Upper lobe of left lung (tissue), 6 donors: ENCODE measurements around the gene SPRR5. TPM values are rescaled to one million over a fixed set of nuclear protein-coding genes. Genes with fewer than 3 reads are reported as not detected.

Experiments used
- ATAC-seq, 2 donors: fragments of 200-7000 bp; cut with Tn5 transposase; one replicate each; pipeline ENCODE4 v1.9.1; 2022; ENCODE audit warnings: mild to moderate bottlenecking in 2 of 2, moderate library complexity in 2 of 2; ENCODE audit not compliant: low FRiP score in 2 of 2
- DNase-seq, 2 donors: peaks; one replicate each; pipeline ENCODE4 v3.0.0-alpha.2; 2019 to 2020
- H3K27ac ChIP-seq, 4 donors: fragments of 200-600 bp; sonication (generic); one replicate each; pipeline ENCODE4 v1.5.1; 2016 to 2019
- H3K27me3 ChIP-seq, 4 donors: fragments of 200-600 bp; sonication (generic); one replicate each; pipeline ENCODE4 v1.5.1; 2017 to 2019
- H3K36me3 ChIP-seq, 4 donors: fragments of 200-600 bp; sonication (generic); one replicate each; pipeline ENCODE4 v1.5.1; 2016 to 2019
- H3K4me1 ChIP-seq, 4 donors: fragments of 200-600 bp; sonication (generic); one replicate each; pipeline ENCODE4 v1.5.1; 2018 to 2019
- H3K4me3 ChIP-seq, 4 donors: fragments of 200-600 bp; sonication (generic); one replicate each; pipeline ENCODE4 v1.5.1; 2017 to 2019; ENCODE audit warnings: mild to moderate bottlenecking in 2 of 4, moderate library complexity in 1 of 4
- H3K9me3 ChIP-seq, 4 donors: fragments of 200-600 bp; sonication (generic); one replicate each; pipeline ENCODE4 v1.5.1; 2018 to 2019
- EP300 ChIP-seq, 4 donors: sonication (generic); formaldehyde crosslinking; IDR thresholded peaks; one replicate each; pipeline ENCODE4 v1.5.1; 2017; ENCODE audit warnings: antibody characterized with exemption in 4 of 4, control low read depth in 2 of 4
- POLR2A ChIP-seq, 4 donors: fragments of 450-650 bp; IDR thresholded peaks; one replicate each; pipeline ENCODE4 v1.5.1; 2016 to 2017; ENCODE audit warnings: antibody characterized with exemption in 4 of 4, mild to moderate bottlenecking in 2 of 4
- POLR2AphosphoS5 ChIP-seq, 2 donors: sonication (generic); formaldehyde crosslinking; IDR thresholded peaks; one replicate each; pipeline ENCODE4 v1.5.1; 2017; ENCODE audit warnings: antibody characterized with exemption in 2 of 2
- WGBS, 2 donors: methylation state at CpG; one replicate each; pipeline ENCODE4 v1.1.5; 2017 to 2018; 5-methylcytosine and 5-hydroxymethylcytosine counted together
- total RNA-seq, 6 donors: library from RNA; depleted of rRNA in 4 of 6; stranded (reverse); fragments of >200 nt in 4 of 6; gene quantifications; one replicate each; pipeline versions ENCODE4 v1.1.0 to v1.2.1, GENCODE V29; 2016 to 2021
- TF ChIP-seq, protein P1 (sequence below), 6 experiments: fragments of 450-650 bp in 4 of 6; fragments of 200-600 bp in 2 of 6; sonication (generic) in 2 of 6; IDR thresholded peaks; one replicate each; pipeline ENCODE4 v1.5.1; 2016 to 2019; ENCODE audit warnings: antibody characterized with exemption in 6 of 6
- donor health status: DM: no; HTN: no; CAD: no; lungs with moderate emphysema.
- donor health status: DM: no; HTN: yes; CAD: no; lungs with severe emphysema.

Gene SPRR5
- total RNA-seq, 6 donors from 2014 or later = not detected

GRCh38 chr1:152977614-152978013 is 30.6 kb downstream of the SPRR5 start:
- Histone ChIP-seq H3K27me3 (no peaks in the 10 kb centered on the region), H3K4me1 (no peaks in the 10 kb centered on the region), H3K27ac (no peak overlapping the region), H3K36me3 (no peaks in the 10 kb centered on the region), H3K9me3 (no peaks in the 10 kb centered on the region), H3K4me3 (no peak overlapping the region)
- no peak for ATAC-seq
- TF ChIP-seq POLR2AphosphoS5 (IDR thresholded peaks at IDR 0.05) = no peak
- TF ChIP-seq EP300 (IDR thresholded peaks at IDR 0.05) = no peak
- TF ChIP-seq, protein P1, sequence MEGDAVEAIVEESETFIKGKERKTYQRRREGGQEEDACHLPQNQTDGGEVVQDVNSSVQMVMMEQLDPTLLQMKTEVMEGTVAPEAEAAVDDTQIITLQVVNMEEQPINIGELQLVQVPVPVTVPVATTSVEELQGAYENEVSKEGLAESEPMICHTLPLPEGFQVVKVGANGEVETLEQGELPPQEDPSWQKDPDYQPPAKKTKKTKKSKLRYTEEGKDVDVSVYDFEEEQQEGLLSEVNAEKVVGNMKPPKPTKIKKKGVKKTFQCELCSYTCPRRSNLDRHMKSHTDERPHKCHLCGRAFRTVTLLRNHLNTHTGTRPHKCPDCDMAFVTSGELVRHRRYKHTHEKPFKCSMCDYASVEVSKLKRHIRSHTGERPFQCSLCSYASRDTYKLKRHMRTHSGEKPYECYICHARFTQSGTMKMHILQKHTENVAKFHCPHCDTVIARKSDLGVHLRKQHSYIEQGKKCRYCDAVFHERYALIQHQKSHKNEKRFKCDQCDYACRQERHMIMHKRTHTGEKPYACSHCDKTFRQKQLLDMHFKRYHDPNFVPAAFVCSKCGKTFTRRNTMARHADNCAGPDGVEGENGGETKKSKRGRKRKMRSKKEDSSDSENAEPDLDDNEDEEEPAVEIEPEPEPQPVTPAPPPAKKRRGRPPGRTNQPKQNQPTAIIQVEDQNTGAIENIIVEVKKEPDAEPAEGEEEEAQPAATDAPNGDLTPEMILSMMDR (IDR thresholded peaks at IDR 0.05) = no peak
- TF ChIP-seq POLR2A (IDR thresholded peaks at IDR 0.05) = no peak
- DNase-seq = no peak

DNA sequence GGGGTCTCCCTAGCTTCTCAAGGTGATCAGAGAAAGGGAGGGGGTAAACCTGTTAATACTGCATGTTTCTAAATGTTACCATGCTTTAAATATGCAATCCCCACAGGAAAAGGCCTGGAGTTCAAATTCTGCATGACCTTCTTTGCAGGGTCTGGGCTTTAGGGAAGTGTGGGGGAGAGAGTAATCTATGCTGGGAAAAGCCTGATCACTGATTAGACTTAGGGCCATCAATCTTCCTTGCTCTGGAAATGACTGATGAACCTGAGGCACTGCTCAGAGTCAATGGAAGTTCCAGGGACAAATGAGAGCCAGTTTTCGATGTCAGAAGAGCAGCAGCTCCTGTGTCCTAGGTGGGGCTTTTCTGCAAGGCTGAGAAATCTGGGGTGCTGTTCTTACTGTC is 33.7 kb downstream of the SPRR5 start:
- WGBS, 2 donors = 57 to 68% methylated on average over 1 of the region's 1 CpG
- H3K27me3 ChIP-seq = no peaks in the 10 kb centered on the region
- H3K4me3 ChIP-seq = no peak overlapping the region
- no peak for DNase-seq
- H3K4me1 ChIP-seq = no peaks in the 10 kb centered on the region
- no peak overlapping the region for H3K27ac ChIP-seq
- no peaks in the 10 kb centered on the region for H3K36me3 ChIP-seq
- no peaks in the 10 kb centered on the region for H3K9me3 ChIP-seq
- no peak for ATAC-seq
- TF ChIP-seq POLR2AphosphoS5 (IDR thresholded peaks at IDR 0.05) (no peak), EP300 (IDR thresholded peaks at IDR 0.05) (no peak), POLR2A (IDR thresholded peaks at IDR 0.05) (no peak)
- TF ChIP-seq, protein P1 (IDR thresholded peaks at IDR 0.05) = no peak

DNA sequence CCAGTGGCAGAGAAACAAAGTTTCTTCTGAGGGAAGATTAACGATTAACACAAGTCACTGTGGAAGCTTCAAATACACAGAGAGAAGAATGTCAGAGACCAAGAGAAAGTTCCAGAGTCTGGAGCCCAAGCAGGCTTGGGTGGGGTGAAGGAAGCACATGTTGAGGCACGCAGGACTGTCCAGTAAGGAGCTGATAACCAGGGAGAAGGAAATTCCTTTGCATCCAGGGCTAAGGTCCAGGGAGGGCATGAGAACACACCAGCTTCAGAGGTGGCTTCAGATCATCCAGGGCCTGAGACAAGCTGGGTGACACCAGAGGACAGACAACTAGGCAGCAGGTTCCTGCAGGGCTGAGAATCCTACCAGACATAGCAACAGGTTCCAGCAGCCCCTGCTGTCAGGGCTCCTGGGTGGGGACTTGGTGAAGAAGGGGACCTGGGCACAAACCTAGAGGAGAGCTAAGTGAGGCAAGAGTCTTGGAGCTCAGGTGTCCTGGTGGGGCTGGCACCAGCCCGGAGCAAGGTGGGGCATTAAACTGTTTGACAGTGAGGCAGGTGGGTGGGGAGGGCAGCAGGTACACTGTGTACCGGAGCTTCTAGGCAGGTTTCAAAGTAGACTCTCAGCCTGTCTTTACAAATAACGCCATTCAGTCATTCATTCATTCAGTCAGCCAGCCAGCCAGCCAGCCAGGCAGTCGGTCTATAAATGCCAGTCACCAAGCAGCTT is 34.3 kb downstream of the SPRR5 start:
- TF ChIP-seq POLR2A (IDR thresholded peaks at IDR 0.05) (no peak), EP300 (IDR thresholded peaks at IDR 0.05) (no peak), POLR2AphosphoS5 (IDR thresholded peaks at IDR 0.05) (no peak)
- TF ChIP-seq, protein P1 (IDR thresholded peaks at IDR 0.05) = no peak
- H3K4me1 ChIP-seq = no peaks in the 10 kb centered on the region
- ATAC-seq (no peak), DNase-seq (no peak)
- H3K9me3 ChIP-seq = no peaks in the 10 kb centered on the region
- H3K27ac ChIP-seq = no peak overlapping the region
- WGBS, 2 donors = 70 to 73% methylated on average over 6 of the region's 6 CpGs
- no peak overlapping the region for H3K4me3 ChIP-seq
- no peaks in the 10 kb centered on the region for H3K27me3 ChIP-seq
- H3K36me3 ChIP-seq = no peaks in the 10 kb centered on the region

DNA sequence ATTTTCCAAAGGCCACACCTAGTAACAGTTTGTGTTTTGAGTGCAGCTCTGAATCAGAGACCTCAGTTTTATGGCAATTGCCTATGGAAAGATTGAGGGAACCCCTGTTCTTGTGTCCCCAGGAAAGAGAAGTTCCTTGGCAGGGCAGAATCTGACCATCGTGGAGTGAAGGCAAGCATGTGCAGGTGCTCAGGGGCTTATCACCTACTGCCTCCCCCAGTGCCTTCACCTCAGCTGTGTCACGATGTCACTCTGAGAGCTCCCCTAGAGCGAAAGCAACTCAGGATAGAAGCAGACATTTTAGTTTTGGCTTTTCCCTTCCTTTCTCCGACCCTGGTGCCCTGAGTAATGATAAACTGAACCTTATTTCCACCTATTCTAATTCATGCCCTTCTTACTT is 35.1 kb downstream of the SPRR5 start:
- Histone ChIP-seq H3K9me3 (no peaks in the 10 kb centered on the region), H3K4me1 (no peaks in the 10 kb centered on the region), H3K4me3 (no peak overlapping the region), H3K27ac (no peak overlapping the region), H3K27me3 (no peaks in the 10 kb centered on the region), H3K36me3 (no peaks in the 10 kb centered on the region)
- no peak for ATAC-seq
- WGBS, 2 donors = 75 to 79% methylated on average over 4 of the region's 4 CpGs
- no peak for TF ChIP-seq POLR2A (IDR thresholded peaks at IDR 0.05)
- no peak for TF ChIP-seq POLR2AphosphoS5 (IDR thresholded peaks at IDR 0.05)
- TF ChIP-seq, protein P1 (IDR thresholded peaks at IDR 0.05) = no peak
- no peak for TF ChIP-seq EP300 (IDR thresholded peaks at IDR 0.05)
- no peak for DNase-seq

DNA sequence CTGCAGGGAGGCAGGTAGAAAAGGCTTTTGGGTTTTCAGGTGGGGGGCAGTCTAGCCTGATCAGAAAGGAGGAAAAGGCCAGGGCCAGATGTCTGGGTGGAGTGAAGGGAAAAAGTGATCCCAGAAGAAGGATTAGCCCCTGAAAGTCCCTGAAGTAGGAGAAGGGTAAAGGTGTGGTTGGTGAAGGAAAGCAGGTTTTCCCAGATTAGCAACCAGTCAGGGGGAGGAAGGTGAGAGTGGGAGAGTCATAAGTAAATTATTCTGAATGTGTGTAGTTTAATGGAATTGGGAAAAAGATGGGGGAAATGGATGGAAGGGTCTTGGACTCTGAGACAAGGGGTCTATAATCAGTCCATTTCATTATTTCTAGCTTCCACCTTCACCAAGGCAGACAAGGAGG is 36.2 kb downstream of the SPRR5 start:
- DNase-seq (no peak), ATAC-seq (no peak)
- no peaks in the 10 kb centered on the region for H3K36me3 ChIP-seq
- no peak overlapping the region for H3K4me3 ChIP-seq
- H3K4me1 ChIP-seq = no peaks in the 10 kb centered on the region
- no peaks in the 10 kb centered on the region for H3K27me3 ChIP-seq
- no peak for TF ChIP-seq POLR2A (IDR thresholded peaks at IDR 0.05)
- TF ChIP-seq, protein P1 (IDR thresholded peaks at IDR 0.05) = no peak
- no peak for TF ChIP-seq POLR2AphosphoS5 (IDR thresholded peaks at IDR 0.05)
- TF ChIP-seq EP300 (IDR thresholded peaks at IDR 0.05) = no peak
- H3K27ac ChIP-seq = no peak overlapping the region
- no peaks in the 10 kb centered on the region for H3K9me3 ChIP-seq
